Esophagus muscularis mucosa (tissue), 3 donors: ENCODE measurements around the gene IRF8.

Experiments
- POLR2A ChIP-seq: fragments of 450-650 bp; IDR thresholded peaks from one replicate; pipeline ENCODE4 v1.6.1; 2017; ENCODE audit warnings: antibody characterized with exemption, moderate library complexity, mild to moderate bottlenecking, low read depth
- POLR2AphosphoS5 ChIP-seq, 2 donors: sonication (generic); formaldehyde crosslinking; IDR thresholded peaks; one replicate each; pipeline ENCODE4 v1.6.1; 2017; ENCODE audit warnings: antibody characterized with exemption in 2 of 2
- TF ChIP-seq, protein P1 (sequence below), 3 experiments: fragments of 200-600 bp in 2 of 3; fragments of 450-650 bp in 1 of 3; sonication (generic) in 2 of 3; IDR thresholded peaks; one replicate each; pipeline ENCODE4 v1.5.1; 2017 to 2019; ENCODE audit warnings: antibody characterized with exemption in 3 of 3, mild to moderate bottlenecking in 2 of 3, moderate library complexity in 1 of 3

DNA sequence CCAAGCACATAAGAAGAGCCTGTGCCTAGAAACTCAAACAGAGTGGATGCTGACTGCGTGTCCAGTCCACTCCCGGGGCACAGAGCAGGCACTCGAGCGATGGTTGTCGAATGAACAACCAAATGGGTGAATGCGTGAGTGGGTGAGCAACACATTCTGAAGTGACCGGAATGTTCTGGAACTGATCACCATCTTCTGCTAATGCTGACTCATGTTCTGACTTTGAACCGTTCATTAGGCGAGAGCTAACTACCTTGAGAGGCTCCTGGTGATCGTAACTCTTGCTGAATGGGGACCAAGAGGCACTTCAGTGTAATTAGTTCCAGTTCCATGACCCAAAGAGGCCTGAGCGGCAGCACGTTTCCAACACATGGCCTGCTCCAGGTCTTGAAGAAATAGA, 37.9 kb downstream of the IRF8 start:
- TF ChIP-seq, protein P1, sequence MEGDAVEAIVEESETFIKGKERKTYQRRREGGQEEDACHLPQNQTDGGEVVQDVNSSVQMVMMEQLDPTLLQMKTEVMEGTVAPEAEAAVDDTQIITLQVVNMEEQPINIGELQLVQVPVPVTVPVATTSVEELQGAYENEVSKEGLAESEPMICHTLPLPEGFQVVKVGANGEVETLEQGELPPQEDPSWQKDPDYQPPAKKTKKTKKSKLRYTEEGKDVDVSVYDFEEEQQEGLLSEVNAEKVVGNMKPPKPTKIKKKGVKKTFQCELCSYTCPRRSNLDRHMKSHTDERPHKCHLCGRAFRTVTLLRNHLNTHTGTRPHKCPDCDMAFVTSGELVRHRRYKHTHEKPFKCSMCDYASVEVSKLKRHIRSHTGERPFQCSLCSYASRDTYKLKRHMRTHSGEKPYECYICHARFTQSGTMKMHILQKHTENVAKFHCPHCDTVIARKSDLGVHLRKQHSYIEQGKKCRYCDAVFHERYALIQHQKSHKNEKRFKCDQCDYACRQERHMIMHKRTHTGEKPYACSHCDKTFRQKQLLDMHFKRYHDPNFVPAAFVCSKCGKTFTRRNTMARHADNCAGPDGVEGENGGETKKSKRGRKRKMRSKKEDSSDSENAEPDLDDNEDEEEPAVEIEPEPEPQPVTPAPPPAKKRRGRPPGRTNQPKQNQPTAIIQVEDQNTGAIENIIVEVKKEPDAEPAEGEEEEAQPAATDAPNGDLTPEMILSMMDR (IDR thresholded peaks at IDR 0.05) = no peak
- TF ChIP-seq POLR2AphosphoS5 (IDR thresholded peaks at IDR 0.05) (no peak), POLR2A (no peak)
